Measurements from ENCODE around the gene SLC25A39. TPM values are rescaled to one million over a fixed set of nuclear protein-coding genes. Genes with fewer than 3 reads are reported as not detected.

Gene SLC25A39
- total RNA-seq, 1 experiment from 2014 or later = 164 TPM

GRCh38 chr17:44287651-44288050 lies 37.0 kb downstream of the SLC25A39 start:
- no peak overlapping the region for H2AFZ ChIP-seq
- H3K27ac ChIP-seq = no peak overlapping the region
- H3K4me3 ChIP-seq = no peak overlapping the region
- no TSS peak for BruUV-seq (replicated peaks)
- no peaks in the 10 kb centered on the region for H4K20me1 ChIP-seq (ENCODE audit: insufficient read depth)
- intact Hi-C loops (cut with micrococcal nuclease; ENCODE audit: unreplicated experiment) = no loop called here
- H3K79me2 ChIP-seq (ENCODE audit: low read depth) = no peaks in the 10 kb centered on the region
- no peaks in the 10 kb centered on the region for H3K36me3 ChIP-seq (ENCODE audit: low read depth)
- no peaks in the 10 kb centered on the region for H3K9me2 ChIP-seq (ENCODE audit: insufficient read depth)
- no peaks in the 10 kb centered on the region for H3K4me1 ChIP-seq (replicated peaks; ENCODE audit: insufficient read depth)
- ChIA-PET POLR2A (ENCODE audit: unreplicated experiment) (no interaction called here), CTCF (interaction anchor here (0.6 kb wide), 1 partner anchor 1995 kb away, joined by 5 read pairs; no protein-coding TSS in a partner anchor)
- H3F3A ChIP-seq (ENCODE audit: insufficient read depth, low read depth) = no peaks in the 10 kb centered on the region
- TF ChIP-seq EZH2 (IDR thresholded peaks at IDR 0.05; ENCODE audit: low read depth) = no peak
- no peak for TF ChIP-seq CTCF (conservative IDR thresholded peaks at IDR 0.05)
- peaks cover 4% of the 10 kb centered on the region; the same call in 1 of the 2 replicates for H3K27me3 ChIP-seq (ENCODE audit: insufficient read depth, low read depth)
- H3K9me3 ChIP-seq (ENCODE audit: insufficient read depth, low read depth) = no peaks in the 10 kb centered on the region
- no peak overlapping the region for H3K4me2 ChIP-seq
- DNase-seq = no peak

GRCh38 chr17:44284024-44284400 lies 40.6 kb downstream of the SLC25A39 start:
- intact Hi-C loops (cut with micrococcal nuclease; ENCODE audit: unreplicated experiment) = no loop called here
- H3K36me3 ChIP-seq (ENCODE audit: low read depth) = no peaks in the 10 kb centered on the region
- no peaks in the 10 kb centered on the region for H3K9me2 ChIP-seq (ENCODE audit: insufficient read depth)
- H3K79me2 ChIP-seq (ENCODE audit: low read depth) = no peaks in the 10 kb centered on the region
- no peaks in the 10 kb centered on the region for H3F3A ChIP-seq (ENCODE audit: insufficient read depth, low read depth)
- H2AFZ ChIP-seq = no peak overlapping the region
- no peak overlapping the region for H3K27ac ChIP-seq
- TF ChIP-seq EZH2 (IDR thresholded peaks at IDR 0.05; ENCODE audit: low read depth) (no peak), CTCF (conservative IDR thresholded peaks at IDR 0.05) (no peak)
- H3K4me1 ChIP-seq (replicated peaks; ENCODE audit: insufficient read depth) = 0 out of 2 replicates have a peak, but pooled peaks cover 5% of the 10 kb centered on the region
- BruUV-seq (replicated peaks) = no TSS peak
- H3K27me3 ChIP-seq (ENCODE audit: insufficient read depth, low read depth) = no peaks in the 10 kb centered on the region
- CTCF ChIA-PET = no interaction called here
- H3K9me3 ChIP-seq (ENCODE audit: insufficient read depth, low read depth) = no peaks in the 10 kb centered on the region
- POLR2A ChIA-PET (ENCODE audit: unreplicated experiment) = no interaction called here
- no peaks in the 10 kb centered on the region for H4K20me1 ChIP-seq (ENCODE audit: insufficient read depth)
- no peak overlapping the region for H3K4me2 ChIP-seq
- DNase-seq = no peak
- no peak overlapping the region for H3K4me3 ChIP-seq

GRCh38 chr17:44283344-44284023 lies 41.1 kb downstream of the SLC25A39 start:
- Histone ChIP-seq H3K4me2 (no peak overlapping the region), H3K9me3 (ENCODE audit: insufficient read depth, low read depth) (no peaks in the 10 kb centered on the region), H3K79me2 (ENCODE audit: low read depth) (no peaks in the 10 kb centered on the region), H2AFZ (no peak overlapping the region), H3K4me1 (replicated peaks; ENCODE audit: insufficient read depth) (0 out of 2 replicates have a peak, but pooled peaks cover 5% of the 10 kb centered on the region), H4K20me1 (ENCODE audit: insufficient read depth) (no peaks in the 10 kb centered on the region), H3K9me2 (ENCODE audit: insufficient read depth) (no peaks in the 10 kb centered on the region), H3K27me3 (ENCODE audit: insufficient read depth, low read depth) (no peaks in the 10 kb centered on the region), H3F3A (ENCODE audit: insufficient read depth, low read depth) (no peaks in the 10 kb centered on the region), H3K4me3 (no peak overlapping the region), H3K36me3 (ENCODE audit: low read depth) (no peaks in the 10 kb centered on the region), H3K27ac (no peak overlapping the region)
- intact Hi-C loops (cut with micrococcal nuclease; ENCODE audit: unreplicated experiment) = no loop called here
- DNase-seq = no peak
- TF ChIP-seq EZH2 (IDR thresholded peaks at IDR 0.05; ENCODE audit: low read depth) = no peak
- no peak for TF ChIP-seq CTCF (conservative IDR thresholded peaks at IDR 0.05)
- no TSS peak for BruUV-seq (replicated peaks)
- CTCF ChIA-PET = no interaction called here
- POLR2A ChIA-PET (ENCODE audit: unreplicated experiment) = no interaction called here

Data from PC-9 (cell line).